SK-N-MC (cell line): ENCODE results near the gene C5AR2.
"Not testable (repeated sequence)": the region's sequence is repeated elsewhere in the genome, so short reads cannot be mapped to it uniquely, and the experiment has no call there.

Experiments used
- DNase-seq: peaks from one replicate; pipeline ENCODE4 v3.0.0-alpha.2; 2011; ENCODE audit warnings: low read depth, low spot score
- H3K27ac ChIP-seq: fragments of 200-600 bp; sonication (generic); 2 replicates; pipeline ENCODE4 v1.5.1; 2016; ENCODE audit warnings: mixed run types
- H3K36me3 ChIP-seq: fragments of 200-600 bp; sonication (generic); 2 replicates; pipeline ENCODE4 v1.6.1; 2017; ENCODE audit warnings: antibody characterized with exemption, low read length, mixed read lengths; ENCODE audit not compliant: insufficient read depth
- H3K4me3 ChIP-seq: fragments of 200-600 bp; sonication (generic); 2 replicates; pipeline ENCODE4 v1.5.1; 2016
- H3K9ac ChIP-seq: fragments of 200-600 bp; sonication (generic); 2 replicates; pipeline ENCODE4 v1.8.0; 2017; ENCODE audit warnings: mixed run types, mixed read lengths; ENCODE audit not compliant: insufficient read length
- H3K9me3 ChIP-seq: fragments of 200-600 bp; sonication (generic); 2 replicates; pipeline ENCODE4 v1.6.1; 2017; ENCODE audit warnings: low read depth, mild to moderate bottlenecking, antibody characterized with exemption, low read length, moderate library complexity, mixed read lengths
- EZH2 ChIP-seq: fragments of 200-600 bp; sonication (generic); IDR thresholded peaks from one replicate; pipeline ENCODE4 v1.6.1; 2017; ENCODE audit warnings: antibody characterized with exemption
- FOXP2 ChIP-seq: optimal IDR thresholded peaks from 2 replicates; pipeline ENCODE3; 2011; ENCODE audit warnings: mild to moderate bottlenecking, moderate library complexity; ENCODE audit not compliant: insufficient read depth; ENCODE audit errors: extremely low read length, control extremely low read depth
- POLR2AphosphoS5 ChIP-seq: IDR thresholded peaks from 2 replicates; pipeline ENCODE4 v1.6.1; 2012; ENCODE audit warnings: mild to moderate bottlenecking, low read depth, low read length, borderline replicate concordance

The C5AR2 gene

DNA sequence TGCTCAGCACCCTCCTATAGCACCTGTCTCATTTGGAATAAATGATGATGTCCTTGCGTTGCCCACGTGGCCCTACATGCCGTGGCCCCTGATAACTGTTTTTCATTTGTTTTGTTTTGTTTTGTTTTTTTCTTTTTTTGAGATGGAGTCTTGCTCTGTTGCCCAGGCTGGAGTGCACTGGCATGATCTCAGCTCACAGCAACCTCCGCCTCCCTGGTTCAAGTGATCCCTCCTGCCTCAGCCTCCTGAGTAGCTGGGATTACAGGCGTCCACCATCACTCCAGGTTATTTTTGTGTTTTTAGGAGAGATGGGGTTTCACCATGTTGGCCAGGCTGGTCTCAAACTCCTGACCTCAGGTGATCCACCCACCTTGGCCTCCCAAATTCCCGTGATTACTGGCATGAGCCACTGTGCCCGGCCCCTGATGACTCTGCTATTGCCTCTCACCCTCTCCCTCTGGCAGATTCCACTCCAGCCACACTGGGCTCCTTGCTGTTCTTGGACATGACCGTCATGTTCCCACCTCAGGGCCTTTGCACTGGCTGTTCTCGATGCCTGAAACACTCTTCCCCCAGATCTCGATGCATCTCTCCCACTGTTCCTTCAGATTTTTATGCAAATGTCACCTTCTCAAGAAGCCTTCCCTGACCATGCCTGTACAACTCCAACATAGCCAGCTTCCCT lies 7.4 kb downstream of the C5AR2 start:
- H3K36me3 ChIP-seq = no peaks in the 10 kb centered on the region
- no peak overlapping the region for H3K27ac ChIP-seq
- H3K4me3 ChIP-seq = no peak overlapping the region
- H3K9ac ChIP-seq = no peak overlapping the region
- TF ChIP-seq POLR2AphosphoS5 = no peak
- TF ChIP-seq EZH2 = no peak
- no peak for TF ChIP-seq FOXP2
- H3K9me3 ChIP-seq = no peaks in the 10 kb centered on the region
- DNase-seq = no peak

DNA sequence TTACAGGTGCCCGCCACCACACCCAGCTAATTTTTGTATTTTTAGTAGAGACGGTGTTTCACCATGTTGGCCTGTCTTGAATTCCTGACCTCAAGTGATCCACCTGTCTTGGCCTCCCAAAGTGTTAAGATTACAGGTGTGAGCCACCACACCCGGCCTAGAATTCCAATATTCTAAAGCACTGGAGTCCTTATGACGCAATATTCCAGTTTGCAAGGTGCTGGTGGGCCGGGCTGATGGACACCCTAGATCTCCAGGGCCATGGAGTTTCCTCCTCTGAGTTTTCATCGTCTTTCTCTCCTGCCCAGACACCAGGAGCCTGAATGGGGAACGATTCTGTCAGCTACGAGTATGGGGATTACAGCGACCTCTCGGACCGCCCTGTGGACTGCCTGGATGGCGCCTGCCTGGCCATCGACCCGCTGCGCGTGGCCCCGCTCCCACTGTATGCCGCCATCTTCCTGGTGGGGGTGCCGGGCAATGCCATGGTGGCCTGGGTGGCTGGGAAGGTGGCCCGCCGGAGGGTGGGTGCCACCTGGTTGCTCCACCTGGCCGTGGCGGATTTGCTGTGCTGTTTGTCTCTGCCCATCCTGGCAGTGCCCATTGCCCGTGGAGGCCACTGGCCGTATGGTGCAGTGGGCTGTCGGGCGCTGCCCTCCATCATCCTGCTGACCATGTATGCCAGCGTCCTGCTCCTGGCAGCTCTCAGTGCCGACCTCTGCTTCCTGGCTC lies 8.7 kb downstream of the C5AR2 start:
- DNase-seq = no peak
- TF ChIP-seq EZH2 (no peak), FOXP2 (no peak), POLR2AphosphoS5 (no peak)
- no peak overlapping the region for H3K9ac ChIP-seq
- H3K9me3 ChIP-seq = no peaks in the 10 kb centered on the region
- no peaks in the 10 kb centered on the region for H3K36me3 ChIP-seq
- no peak overlapping the region for H3K4me3 ChIP-seq
- H3K27ac ChIP-seq = no peak overlapping the region

- Histone ChIP-seq H3K4me3 (no peak overlapping the region), H3K27ac (no peak overlapping the region), H3K9me3 (no peaks in the 10 kb centered on the region), H3K9ac (no peak overlapping the region), H3K36me3 (no peaks in the 10 kb centered on the region)
- DNase-seq = no peak
- TF ChIP-seq POLR2AphosphoS5 = no peak
- TF ChIP-seq FOXP2 = no peak
Observed at GRCh38 chr19:47341734-47342133, 9.8 kb downstream of the C5AR2 start.

GRCh38 chr19:47343194-47343802 lies 11.3 kb downstream of the C5AR2 start:
- Histone ChIP-seq H3K4me3 (no peak overlapping the region), H3K9me3 (no peaks in the 10 kb centered on the region), H3K9ac (no peak overlapping the region), H3K27ac (no peak overlapping the region), H3K36me3 (no peaks in the 10 kb centered on the region)
- no peak for DNase-seq
- TF ChIP-seq FOXP2 (no peak), POLR2AphosphoS5 (no peak), EZH2 (no peak)

- no peaks in the 10 kb centered on the region for H3K36me3 ChIP-seq
- H3K27ac ChIP-seq = no peak overlapping the region
- no peak for DNase-seq
- H3K9me3 ChIP-seq = no peaks in the 10 kb centered on the region
- TF ChIP-seq EZH2 = no peak
- TF ChIP-seq FOXP2 = no peak
- TF ChIP-seq POLR2AphosphoS5 = no peak
- H3K9ac ChIP-seq = no peak overlapping the region
- H3K4me3 ChIP-seq = no peak overlapping the region
Observed at GRCh38 chr19:47344425-47344824, 12.4 kb downstream of the C5AR2 start.

DNA sequence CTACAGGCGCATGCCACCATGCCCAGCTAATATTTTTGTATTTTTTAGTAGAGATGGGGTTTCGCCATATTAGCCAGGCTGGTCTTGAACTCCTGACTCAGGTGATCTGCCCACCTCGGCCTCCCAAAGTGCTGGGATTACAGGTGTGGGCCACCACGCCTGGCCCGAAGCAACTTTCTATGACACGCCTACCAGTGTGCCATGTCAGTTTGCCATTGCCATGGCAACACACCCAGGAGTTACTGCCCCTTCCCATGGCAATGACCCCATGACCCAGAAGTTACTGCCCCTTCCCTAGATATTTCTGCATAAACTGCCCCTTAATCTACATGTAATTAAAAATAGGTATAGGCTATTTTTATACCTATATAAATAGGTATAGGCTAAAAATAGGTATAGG lies 14.0 kb downstream of the C5AR2 start:
- not testable (repeated sequence) for H3K9me3 ChIP-seq, H3K27ac ChIP-seq, DNase-seq, H3K4me3 ChIP-seq, H3K9ac ChIP-seq, H3K36me3 ChIP-seq

GRCh38 chr19:47348819-47349795 lies 17.1 kb downstream of the C5AR2 start, which contains the start of gene DHX34:
Gene DHX34, plus strand, starts transcription at chr19:47349315. Its CDS starts 3,716 bp downstream, at chr19:47353031.
- 0 out of 2 replicates have a peak within 1 kb of the TSS, but pooled peaks have one; percentile 39 for H3K27ac ChIP-seq
- peak within 1 kb of the TSS; percentile 96 for H3K4me3 ChIP-seq
- TF ChIP-seq POLR2AphosphoS5 (peak; percentile 92), EZH2 (no peak)
- H3K36me3 ChIP-seq = peaks cover 23% of the 10 kb centered on the region
- H3K9ac ChIP-seq = peak within 1 kb of the TSS; percentile 97
- H3K9me3 ChIP-seq = no peaks in the 10 kb centered on the region
- DNase-seq = peak; percentile 97

GRCh38 chr19:47350630-47351029 lies 18.7 kb downstream of the C5AR2 start:
- no peak for DNase-seq
- Histone ChIP-seq H3K9ac (peak overlapping the region; percentile 20), H3K4me3 (no peak overlapping the region), H3K36me3 (peaks cover 37% of the 10 kb centered on the region), H3K27ac (no peak overlapping the region), H3K9me3 (no peaks in the 10 kb centered on the region)
- no peak for TF ChIP-seq FOXP2
- TF ChIP-seq EZH2 = no peak
- no peak for TF ChIP-seq POLR2AphosphoS5
